Mesenchymal stem cell (in vitro differentiated cells and primary cell): Measurements from ENCODE around the gene MT1A.

Source experiments
- DNase-seq: peaks from one replicate; pipeline ENCODE4 v3.0.0-alpha.2; 2013
- H2AFZ ChIP-seq: one replicate; pipeline ENCODE4 v1.6.1; 2013; ENCODE audit warnings: low read depth, mild to moderate bottlenecking, control low read depth, inconsistent platforms, low read length, moderate library complexity
- H2AK5ac ChIP-seq: 2 replicates; pipeline ENCODE4 v1.6.1; 2013; ENCODE audit warnings: low read length, moderate library complexity, mild to moderate bottlenecking, inconsistent platforms; ENCODE audit not compliant: severe bottlenecking
- H2BK120ac ChIP-seq: one replicate; pipeline ENCODE4 v1.6.1; 2013; ENCODE audit warnings: low read depth, mild to moderate bottlenecking, inconsistent platforms, low read length, moderate library complexity
- H2BK12ac ChIP-seq, 2 experiments: one replicate each; pipeline ENCODE4 v1.6.1; 2013; ENCODE audit warnings: inconsistent platforms in 2 of 2, low read length in 2 of 2, mild to moderate bottlenecking in 2 of 2, moderate library complexity in 2 of 2, control low read depth in 1 of 2
- H2BK15ac ChIP-seq: one replicate; pipeline ENCODE4 v1.6.1; 2013; ENCODE audit warnings: mild to moderate bottlenecking, low read depth, inconsistent platforms; ENCODE audit not compliant: poor library complexity, severe bottlenecking
- H2BK5ac ChIP-seq: 2 replicates; pipeline ENCODE4 v1.6.1; 2013; ENCODE audit warnings: low read depth, mild to moderate bottlenecking, low read length, control low read depth, inconsistent platforms; ENCODE audit not compliant: poor library complexity, severe bottlenecking
- H3K14ac ChIP-seq, 2 experiments: one replicate each; pipeline ENCODE4 v1.6.1; 2013; ENCODE audit warnings: inconsistent platforms in 2 of 2, low read length in 2 of 2, control low read depth in 1 of 2, mild to moderate bottlenecking in 1 of 2, moderate library complexity in 1 of 2
- H3K18ac ChIP-seq, 2 experiments: one replicate each; pipeline ENCODE4 v1.6.1; 2013; ENCODE audit warnings: inconsistent platforms in 2 of 2, low read length in 2 of 2, control low read depth in 1 of 2, low read depth in 1 of 2, mild to moderate bottlenecking in 1 of 2
- H3K23ac ChIP-seq, 2 experiments: one replicate each; pipeline ENCODE4 v1.6.1; 2013; ENCODE audit warnings: inconsistent platforms in 2 of 2, low read length in 2 of 2, mild to moderate bottlenecking in 2 of 2, moderate library complexity in 2 of 2, control low read depth in 1 of 2
- H3K27ac ChIP-seq: 2 replicates; pipeline ENCODE4 v1.5.1; 2013; ENCODE audit warnings: mild to moderate bottlenecking, moderate library complexity, low read length, control low read depth, inconsistent platforms; ENCODE audit not compliant: poor library complexity, severe bottlenecking
- H3K27me3 ChIP-seq, 2 experiments: 2 replicates each; pipeline versions ENCODE4 v1.6.1 to v1.7.0; 2013; ENCODE audit warnings: low read length in 2 of 2, mild to moderate bottlenecking in 2 of 2, moderate library complexity in 2 of 2, control low read depth in 1 of 2, inconsistent platforms in 1 of 2; ENCODE audit not compliant: control insufficient read depth in 1 of 2, insufficient read depth in 1 of 2
- H3K36me3 ChIP-seq, 2 experiments: 2 replicates each; pipeline versions ENCODE4 v1.6.1 to v1.7.0; 2013; ENCODE audit warnings: low read length in 2 of 2, control low read depth in 1 of 2, inconsistent platforms in 1 of 2, low read depth in 1 of 2, mild to moderate bottlenecking in 1 of 2; ENCODE audit not compliant: insufficient read depth in 2 of 2, control insufficient read depth in 1 of 2
- H3K4ac ChIP-seq, 2 experiments: one replicate each; pipeline ENCODE4 v1.6.1; 2013; ENCODE audit warnings: inconsistent platforms in 2 of 2, low read length in 2 of 2, mild to moderate bottlenecking in 2 of 2, moderate library complexity in 2 of 2, control low read depth in 1 of 2, low read depth in 1 of 2
- H3K4me1 ChIP-seq: 2 replicates; pipeline ENCODE4 v1.6.1; 2013; ENCODE audit warnings: low read depth, low read length, control low read depth; ENCODE audit not compliant: control insufficient read depth, insufficient read depth
- H3K4me2 ChIP-seq: 2 replicates; pipeline ENCODE4 v1.6.1; 2013; ENCODE audit warnings: low read length, mild to moderate bottlenecking, inconsistent platforms; ENCODE audit not compliant: poor library complexity, severe bottlenecking
- H3K4me3 ChIP-seq, 2 experiments: 2 replicates each; pipeline versions ENCODE4 v1.5.1 to v1.7.0; 2013; ENCODE audit warnings: low read length in 2 of 2, mild to moderate bottlenecking in 2 of 2, control low read depth in 1 of 2, low read depth in 1 of 2; ENCODE audit not compliant: insufficient read depth in 1 of 2
- H3K79me1 ChIP-seq: replicated peaks from 2 replicates; pipeline ENCODE4 v1.6.1; 2013; ENCODE audit warnings: mild to moderate bottlenecking, control low read depth, low read length, inconsistent platforms; ENCODE audit not compliant: poor library complexity, severe bottlenecking
- H3K9ac ChIP-seq: 2 replicates; pipeline ENCODE4 v1.7.0; 2013; ENCODE audit warnings: mild to moderate bottlenecking, low read length, moderate library complexity
- H3K9me3 ChIP-seq: 2 replicates; pipeline ENCODE4 v1.7.0; 2013; ENCODE audit warnings: mild to moderate bottlenecking, low read length; ENCODE audit not compliant: control insufficient read depth
- H4K8ac ChIP-seq: one replicate; pipeline ENCODE4 v1.6.1; 2013; ENCODE audit warnings: inconsistent platforms, mild to moderate bottlenecking, low read length, moderate library complexity
- H4K91ac ChIP-seq: one replicate; pipeline ENCODE4 v1.6.1; 2013; ENCODE audit warnings: mild to moderate bottlenecking, low read length, inconsistent platforms
- WGBS: methylation state at CpG from one replicate; pipeline ENCODE4 v1.1.7; 2013; ENCODE audit warnings: mixed read lengths; 5-methylcytosine and 5-hydroxymethylcytosine counted together

The MT1A gene

DNA sequence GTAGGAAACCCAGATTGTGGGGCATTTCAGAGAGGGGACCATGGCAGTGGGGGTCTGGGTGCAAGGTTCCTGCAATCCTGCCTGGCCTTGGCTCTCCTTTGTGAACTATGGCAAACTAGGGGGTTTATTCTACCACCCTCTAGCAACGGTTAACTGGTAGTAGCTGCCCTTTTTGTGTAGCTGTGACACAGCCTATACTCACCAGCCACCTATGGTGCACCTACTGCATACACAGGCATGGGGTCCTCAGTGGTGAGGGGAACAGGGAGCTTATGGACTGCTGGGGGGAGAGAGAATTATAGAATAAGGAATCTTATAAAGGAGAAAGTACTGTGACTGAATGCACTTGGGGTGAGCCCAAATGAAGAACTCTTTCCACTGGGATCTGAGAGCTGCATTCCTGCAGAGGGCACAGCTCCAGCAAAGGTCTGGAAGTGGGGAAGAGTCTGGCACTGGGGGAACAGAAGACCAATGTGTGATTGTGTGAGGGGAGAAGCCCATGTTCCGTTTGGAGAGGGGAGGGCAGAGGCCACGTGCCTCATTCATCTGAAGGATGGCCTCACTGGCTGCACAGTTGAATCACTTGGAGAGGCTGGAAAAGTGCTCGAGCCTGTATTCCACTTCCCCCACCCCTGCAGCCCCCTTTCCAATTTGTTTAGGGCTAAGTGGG is 45.9 kb downstream of the MT1A start:
- Histone ChIP-seq H3K27me3 (no peaks in the 10 kb centered on the region), H2BK5ac (no peak overlapping the region), H2BK120ac (no peak overlapping the region), H3K9ac (no peak overlapping the region), H4K91ac (no peak overlapping the region), H3K27ac (no peak overlapping the region), H3K4me2 (no peak overlapping the region), H2AFZ (no peak overlapping the region), H3K4me1 (peaks cover 13% of the 10 kb centered on the region), H3K36me3 (no peaks in the 10 kb centered on the region), H2BK15ac (no peak overlapping the region), H2BK12ac (no peak overlapping the region), H3K4me3 (no peak overlapping the region), H2AK5ac (no peak overlapping the region), H3K14ac (no peak overlapping the region), H4K8ac (no peak overlapping the region), H3K4ac (no peak overlapping the region), H3K23ac (no peak overlapping the region), H3K79me1 (no peaks in the 10 kb centered on the region), H3K18ac (no peak overlapping the region), H3K9me3 (peaks cover 10% of the 10 kb centered on the region)
- no peak for DNase-seq
- 69% methylated on average over 3 of the region's 4 CpGs for WGBS

DNA sequence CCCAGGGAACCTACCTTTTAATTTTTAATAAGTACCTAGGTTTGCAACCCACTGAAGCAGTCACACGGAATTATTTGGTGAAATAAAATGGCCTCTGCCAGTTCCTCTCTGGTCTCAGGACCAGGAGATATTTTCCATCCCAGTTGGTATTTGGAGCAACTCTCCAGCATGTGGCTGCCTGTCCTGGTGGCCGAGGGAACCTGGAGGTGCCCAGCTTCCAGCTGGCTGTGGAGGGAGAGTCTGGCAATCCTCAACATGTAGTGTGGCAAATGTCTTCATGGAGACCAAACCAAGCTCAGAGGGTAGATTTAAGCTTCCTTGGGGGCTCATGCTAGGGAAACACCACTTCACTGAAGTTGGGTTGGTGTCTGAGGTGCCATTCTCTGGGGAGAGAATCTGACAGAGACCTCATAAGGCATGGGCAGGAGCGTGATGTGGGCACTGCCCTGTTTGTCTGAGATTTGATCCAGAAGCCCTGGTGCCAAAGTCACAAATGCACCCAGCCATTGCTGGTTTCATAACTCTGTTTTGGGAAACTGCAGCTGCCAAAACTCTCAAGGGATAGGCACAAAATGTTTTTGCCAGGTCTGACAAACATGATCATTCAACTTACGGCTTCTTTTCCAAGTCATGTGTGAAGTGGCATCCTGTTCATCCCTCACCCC is 46.6 kb downstream of the MT1A start:
- Histone ChIP-seq H2BK5ac (no peak overlapping the region), H2BK120ac (no peak overlapping the region), H2BK15ac (no peak overlapping the region), H3K4me3 (no peak overlapping the region), H3K27me3 (no peaks in the 10 kb centered on the region), H2BK12ac (no peak overlapping the region), H4K8ac (no peak overlapping the region), H2AK5ac (no peak overlapping the region), H3K4me2 (no peak overlapping the region), H4K91ac (no peak overlapping the region), H3K9me3 (peaks cover 10% of the 10 kb centered on the region), H2AFZ (no peak overlapping the region), H3K4me1 (peaks cover 13% of the 10 kb centered on the region), H3K27ac (no peak overlapping the region), H3K18ac (no peak overlapping the region), H3K36me3 (no peaks in the 10 kb centered on the region), H3K4ac (no peak overlapping the region), H3K23ac (no peak overlapping the region), H3K79me1 (no peaks in the 10 kb centered on the region), H3K9ac (no peak overlapping the region), H3K14ac (no peak overlapping the region)
- WGBS, result 95% methylated on average over 4 of the region's 4 CpGs
- DNase-seq, result no peak

DNA sequence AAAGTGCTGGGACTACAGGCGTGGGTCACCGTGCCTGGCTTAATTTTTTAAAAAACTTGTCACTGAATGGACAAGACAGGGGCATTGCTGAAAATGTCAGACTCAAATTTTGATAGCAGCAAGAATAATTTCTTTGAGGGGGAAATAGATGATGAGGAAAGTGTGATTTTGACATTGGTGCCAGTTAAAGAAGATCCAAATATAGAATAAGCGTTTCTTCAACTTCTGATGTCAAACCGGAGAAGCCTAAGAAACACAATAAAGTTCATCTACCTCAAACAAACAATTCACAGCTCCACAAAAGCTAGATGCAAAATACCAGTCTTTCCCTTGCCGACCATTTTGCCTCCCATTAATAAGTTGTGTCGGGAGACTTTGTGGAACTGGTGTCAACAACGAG is 48.3 kb downstream of the MT1A start:
- Histone ChIP-seq H2AFZ (no peak overlapping the region), H3K36me3 (no peaks in the 10 kb centered on the region), H2BK5ac (no peak overlapping the region), H2AK5ac (no peak overlapping the region), H3K4ac (no peak overlapping the region), H4K8ac (no peak overlapping the region), H3K23ac (no peak overlapping the region), H2BK12ac (no peak overlapping the region), H3K4me1 (peaks cover 12% of the 10 kb centered on the region), H3K9ac (no peak overlapping the region), H2BK120ac (no peak overlapping the region), H3K4me3 (no peak overlapping the region), H2BK15ac (no peak overlapping the region), H3K14ac (no peak overlapping the region), H3K79me1 (no peaks in the 10 kb centered on the region), H4K91ac (no peak overlapping the region), H3K27ac (no peak overlapping the region), H3K27me3 (no peaks in the 10 kb centered on the region), H3K18ac (no peak overlapping the region), H3K4me2 (no peak overlapping the region), H3K9me3 (peaks cover 10% of the 10 kb centered on the region)
- 93% methylated on average over 7 of the region's 7 CpGs for WGBS
- DNase-seq, result no peak

DNA sequence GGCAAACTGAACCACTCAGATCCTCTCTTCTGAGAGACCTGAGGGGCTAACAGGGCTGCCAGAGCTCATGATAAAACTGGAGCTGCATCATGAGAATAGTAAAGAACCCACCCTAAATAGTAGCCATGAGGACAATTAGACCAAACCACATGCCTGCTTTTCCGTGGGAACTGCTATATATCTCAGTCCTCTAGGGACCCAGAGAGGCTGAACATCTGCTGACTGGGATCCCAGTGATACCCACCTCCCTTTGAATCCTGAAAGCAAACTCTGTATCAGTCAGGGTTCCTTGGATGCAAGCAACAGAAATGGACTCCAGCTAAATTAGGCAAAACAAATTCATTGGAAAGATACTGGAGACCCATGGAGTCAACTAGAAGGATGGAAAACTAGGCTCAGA is 50.3 kb downstream of the MT1A start:
- no peak overlapping the region for H3K9ac ChIP-seq
- no peak overlapping the region for H2AK5ac ChIP-seq
- no peak overlapping the region for H3K4me3 ChIP-seq
- 14% methylated on average over 1 of the region's 1 CpG for WGBS
- H2BK12ac ChIP-seq, result no peak overlapping the region
- no peak for DNase-seq
- no peaks in the 10 kb centered on the region for H3K27me3 ChIP-seq
- no peak overlapping the region for H2BK120ac ChIP-seq
- no peak overlapping the region for H4K91ac ChIP-seq
- H4K8ac ChIP-seq, result no peak overlapping the region
- no peak overlapping the region for H2BK15ac ChIP-seq
- H3K36me3 ChIP-seq, result no peaks in the 10 kb centered on the region
- no peak overlapping the region for H2BK5ac ChIP-seq
- H3K23ac ChIP-seq, result no peak overlapping the region
- H2AFZ ChIP-seq, result no peak overlapping the region
- peaks cover 3% of the 10 kb centered on the region for H3K4me1 ChIP-seq
- H3K27ac ChIP-seq, result no peak overlapping the region
- no peak overlapping the region for H3K4ac ChIP-seq
- no peak overlapping the region for H3K18ac ChIP-seq
- no peak overlapping the region for H3K14ac ChIP-seq
- no peaks in the 10 kb centered on the region for H3K79me1 ChIP-seq
- peaks cover 10% of the 10 kb centered on the region for H3K9me3 ChIP-seq
- H3K4me2 ChIP-seq, result no peak overlapping the region
